ENCODE results near the gene DNAJC10.

Gene DNAJC10

DNA sequence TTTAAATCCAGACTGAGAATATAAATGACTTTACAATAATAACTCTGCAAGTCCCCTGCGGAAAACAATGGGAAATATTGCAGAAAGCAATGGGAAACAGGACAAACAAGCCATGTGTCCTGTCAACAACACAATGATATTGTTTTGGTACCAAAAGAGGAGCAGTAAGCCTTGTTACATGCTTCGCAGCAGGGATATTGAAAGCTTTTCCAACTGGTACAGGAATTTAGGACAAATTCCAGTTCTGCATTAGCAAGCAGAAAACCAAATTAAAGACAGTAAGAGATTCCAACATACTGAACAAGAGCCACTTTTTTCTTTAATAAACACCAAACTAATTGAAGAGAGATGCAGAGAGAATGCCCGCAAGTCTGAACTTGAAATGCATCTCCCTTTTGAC is 120.4 kb downstream of the DNAJC10 start:
- H3K4me1 ChIP-seq (ENCODE audit: insufficient read depth, low read length, severe bottlenecking), result no peaks in the 10 kb centered on the region
- no peaks in the 10 kb centered on the region for H3K9me3 ChIP-seq (ENCODE audit: low read length)
- no peaks in the 10 kb centered on the region for H3K79me2 ChIP-seq (ENCODE audit: insufficient read depth, low read length)
- H3K4me3 ChIP-seq (ENCODE audit: low read depth, low read length, poor library complexity, severe bottlenecking), result no peak overlapping the region
- no peak overlapping the region for H3K9ac ChIP-seq (ENCODE audit: low read length)
- no peaks in the 10 kb centered on the region for H3K9me2 ChIP-seq (ENCODE audit: low read depth, low read length)
- H4K20me1 ChIP-seq (ENCODE audit: insufficient read depth, low read length), result no peaks in the 10 kb centered on the region
- no peak overlapping the region for H3K27ac ChIP-seq (ENCODE audit: low read depth, low read length, poor library complexity, severe bottlenecking)
- no peaks in the 10 kb centered on the region for H3F3A ChIP-seq (ENCODE audit: insufficient read depth, low read length)
- H2AFZ ChIP-seq (ENCODE audit: low read length), result no peak overlapping the region
- H3K4me2 ChIP-seq (ENCODE audit: low read length), result no peak overlapping the region
- TF ChIP-seq EZH2 (IDR thresholded peaks at IDR 0.05; ENCODE audit: borderline replicate concordance, low read length), result no peak
- TF ChIP-seq, protein P1, sequence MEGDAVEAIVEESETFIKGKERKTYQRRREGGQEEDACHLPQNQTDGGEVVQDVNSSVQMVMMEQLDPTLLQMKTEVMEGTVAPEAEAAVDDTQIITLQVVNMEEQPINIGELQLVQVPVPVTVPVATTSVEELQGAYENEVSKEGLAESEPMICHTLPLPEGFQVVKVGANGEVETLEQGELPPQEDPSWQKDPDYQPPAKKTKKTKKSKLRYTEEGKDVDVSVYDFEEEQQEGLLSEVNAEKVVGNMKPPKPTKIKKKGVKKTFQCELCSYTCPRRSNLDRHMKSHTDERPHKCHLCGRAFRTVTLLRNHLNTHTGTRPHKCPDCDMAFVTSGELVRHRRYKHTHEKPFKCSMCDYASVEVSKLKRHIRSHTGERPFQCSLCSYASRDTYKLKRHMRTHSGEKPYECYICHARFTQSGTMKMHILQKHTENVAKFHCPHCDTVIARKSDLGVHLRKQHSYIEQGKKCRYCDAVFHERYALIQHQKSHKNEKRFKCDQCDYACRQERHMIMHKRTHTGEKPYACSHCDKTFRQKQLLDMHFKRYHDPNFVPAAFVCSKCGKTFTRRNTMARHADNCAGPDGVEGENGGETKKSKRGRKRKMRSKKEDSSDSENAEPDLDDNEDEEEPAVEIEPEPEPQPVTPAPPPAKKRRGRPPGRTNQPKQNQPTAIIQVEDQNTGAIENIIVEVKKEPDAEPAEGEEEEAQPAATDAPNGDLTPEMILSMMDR (IDR thresholded peaks at IDR 0.05; ENCODE audit: low read length), result no peak
- no peaks in the 10 kb centered on the region for H3K27me3 ChIP-seq (ENCODE audit: insufficient read depth, low read length)
- H3K36me3 ChIP-seq (ENCODE audit: insufficient read depth, low read length), result no peaks in the 10 kb centered on the region

All from OCI-LY1 (cell line).